ENCODE results near the gene PDS5B. TPM values are rescaled to one million over a fixed set of nuclear protein-coding genes. Genes with fewer than 3 reads are reported as not detected.
"Not testable (repeated sequence)": the region's sequence is repeated elsewhere in the genome, so short reads cannot be mapped to it uniquely, and the experiment has no call there.

Gene PDS5B
- polyA plus RNA-seq, 6 donors from 2014 or later = 38.8 to 50.4 (median 43.0) TPM

- Mint-ChIP-seq H3K36me3 (peaks cover 10 to 11% of the 10 kb centered on the region in 2 donors), H3K9me3 (peaks cover 5 to 33% (median 19%) of the 10 kb centered on the region in 7 donors)
- DNase-seq; ATAC-seq (ENCODE audit: low read depth in 2 of 2); H3K27ac Mint-ChIP-seq; H3K4me3 Mint-ChIP-seq; H3K4me1 Mint-ChIP-seq; H3K27me3 Mint-ChIP-seq: not testable (repeated sequence)
Measured at GRCh38 chr13:32575687-32576086, 10.6 kb upstream of the PDS5B start.

GRCh38 chr13:32577032-32577431 is 9.2 kb upstream of the PDS5B start:
- H3K4me1 Mint-ChIP-seq = no peaks in the 10 kb centered on the region
- DNase-seq = no peak
- peaks cover 5 to 33% (median 19%) of the 10 kb centered on the region in 7 donors for H3K9me3 Mint-ChIP-seq
- ATAC-seq (ENCODE audit: low read depth in 2 of 2) = no peak
- peaks cover 10 to 11% of the 10 kb centered on the region in 2 donors for H3K36me3 Mint-ChIP-seq
- no peak overlapping the region for H3K4me3 Mint-ChIP-seq
- H3K27me3 Mint-ChIP-seq = peaks cover 0 to 9% (median under 1%) of the 10 kb centered on the region in 3 donors
- no peak overlapping the region for H3K27ac Mint-ChIP-seq

- Mint-ChIP-seq H3K36me3 (peaks cover 10 to 11% of the 10 kb centered on the region in 2 donors), H3K27ac (no peak overlapping the region), H3K4me1 (peaks cover 0 to 9% (median 6%) of the 10 kb centered on the region in 3 donors), H3K9me3 (peaks cover 5 to 26% (median 17%) of the 10 kb centered on the region in 7 donors), H3K4me3 (no peak overlapping the region), H3K27me3 (peaks cover 0 to 11% (median 5%) of the 10 kb centered on the region in 3 donors)
- ATAC-seq (ENCODE audit: low read depth in 2 of 2) (no peak), DNase-seq (peak; percentile 12)
Measured at GRCh38 chr13:32581177-32581786, 5.0 kb upstream of the PDS5B start.

- Mint-ChIP-seq H3K9me3 (peaks cover 4 to 16% (median 11%) of the 10 kb centered on the region in 7 donors), H3K4me3 (no peak overlapping the region), H3K4me1 (peaks cover 0 to 10% (median 6%) of the 10 kb centered on the region in 3 donors), H3K27ac (no peak overlapping the region), H3K27me3 (peaks cover 0 to 11% (median 0%) of the 10 kb centered on the region in 3 donors), H3K36me3 (peaks cover 3 to 4% of the 10 kb centered on the region in 2 donors)
- no peak for ATAC-seq (ENCODE audit: low read depth in 2 of 2)
- DNase-seq = no peak
Measured at GRCh38 chr13:32582281-32582680, 4.0 kb upstream of the PDS5B start.

GRCh38 chr13:32582991-32583390 is 3.3 kb upstream of the PDS5B start:
- no peak for DNase-seq
- Mint-ChIP-seq H3K36me3 (no peaks in the 10 kb centered on the region), H3K4me3 (no peak overlapping the region), H3K4me1 (peaks cover 7 to 17% (median 13%) of the 10 kb centered on the region in 3 donors), H3K9me3 (peaks cover 2 to 12% (median 6%) of the 10 kb centered on the region in 7 donors), H3K27ac (no peak overlapping the region), H3K27me3 (peaks cover 0 to 11% (median 0%) of the 10 kb centered on the region in 3 donors)
- no peak for ATAC-seq (ENCODE audit: low read depth in 2 of 2)

GRCh38 chr13:32585550-32586079 is 637 bp upstream of the PDS5B start:
- H3K27ac Mint-ChIP-seq = peak overlapping the region; percentile 45 to 93 (median 70)
- H3K36me3 Mint-ChIP-seq = no peaks in the 10 kb centered on the region
- no peaks in the 10 kb centered on the region for H3K9me3 Mint-ChIP-seq
- ATAC-seq (ENCODE audit: low read depth in 2 of 2) (no peak), DNase-seq (peak; percentile 10)
- H3K4me3 Mint-ChIP-seq = peak overlapping the region; percentile 79 to 93 (median 90)
- H3K4me1 Mint-ChIP-seq = peaks cover 20 to 39% (median 35%) of the 10 kb centered on the region in 3 donors
- peaks cover 0 to 11% (median 0%) of the 10 kb centered on the region in 3 donors for H3K27me3 Mint-ChIP-seq

GRCh38 chr13:32587011-32587810 is 959 bp downstream of the PDS5B start:
- H3K4me3 Mint-ChIP-seq = peak overlapping the region; percentile 93 to 99 (median 96)
- no peaks in the 10 kb centered on the region for H3K36me3 Mint-ChIP-seq
- peaks cover 26 to 51% (median 46%) of the 10 kb centered on the region in 3 donors for H3K4me1 Mint-ChIP-seq
- peaks cover 0 to 9% (median 0%) of the 10 kb centered on the region in 3 donors for H3K27me3 Mint-ChIP-seq
- H3K9me3 Mint-ChIP-seq = no peaks in the 10 kb centered on the region
- H3K27ac Mint-ChIP-seq = peak overlapping the region; percentile 89 to 98 (median 96)
- ATAC-seq (ENCODE audit: low read depth in 2 of 2) (peak; percentile 16 to 29), DNase-seq (peak; percentile 58)

GRCh38 chr13:32587811-32588170 is 1.5 kb downstream of the PDS5B start:
- DNase-seq (no peak), ATAC-seq (ENCODE audit: low read depth in 2 of 2) (no peak)
- peak overlapping the region; percentile 93 to 99 (median 96) for H3K4me3 Mint-ChIP-seq
- H3K9me3 Mint-ChIP-seq = no peaks in the 10 kb centered on the region
- no peaks in the 10 kb centered on the region for H3K36me3 Mint-ChIP-seq
- peak overlapping the region; percentile 69 to 97 (median 95) for H3K27ac Mint-ChIP-seq
- peaks cover 0 to 6% (median 0%) of the 10 kb centered on the region in 3 donors for H3K27me3 Mint-ChIP-seq
- H3K4me1 Mint-ChIP-seq = peaks cover 32 to 56% (median 52%) of the 10 kb centered on the region in 3 donors

- Mint-ChIP-seq H3K9me3 (no peaks in the 10 kb centered on the region), H3K4me3 (peak overlapping the region in 6 of 8 donors; percentile 55 to 96 (median 86)), H3K36me3 (no peaks in the 10 kb centered on the region), H3K27ac (peak overlapping the region in 1 of 6 donors; percentile 72), H3K4me1 (peaks cover 39 to 66% (median 61%) of the 10 kb centered on the region in 3 donors), H3K27me3 (peaks cover 0 to 6% (median 0%) of the 10 kb centered on the region in 3 donors)
- no peak for ATAC-seq (ENCODE audit: low read depth in 2 of 2)
- DNase-seq = no peak
Measured at GRCh38 chr13:32588736-32589135, 2.5 kb downstream of the PDS5B start.

- H3K27me3 Mint-ChIP-seq = peaks cover 0 to 2% (median 0%) of the 10 kb centered on the region in 3 donors
- H3K9me3 Mint-ChIP-seq = no peaks in the 10 kb centered on the region
- H3K36me3 Mint-ChIP-seq = no peaks in the 10 kb centered on the region
- peak overlapping the region in 1 of 6 donors; percentile 44 for H3K27ac Mint-ChIP-seq
- H3K4me3 Mint-ChIP-seq = peak overlapping the region in 2 of 8 donors; percentile 35 to 96
- peaks cover 44 to 73% (median 67%) of the 10 kb centered on the region in 3 donors for H3K4me1 Mint-ChIP-seq
- ATAC-seq (ENCODE audit: low read depth in 2 of 2) (no peak), DNase-seq (no peak)
Measured at GRCh38 chr13:32589471-32589870, 3.2 kb downstream of the PDS5B start.

GRCh38 chr13:32590266-32590665 is 4.0 kb downstream of the PDS5B start:
- ATAC-seq (ENCODE audit: low read depth in 2 of 2) (no peak), DNase-seq (no peak)
- Mint-ChIP-seq H3K9me3 (no peaks in the 10 kb centered on the region), H3K27me3 (no peaks in the 10 kb centered on the region), H3K4me1 (peaks cover 51 to 81% (median 70%) of the 10 kb centered on the region in 3 donors), H3K4me3 (peak overlapping the region in 1 of 8 donors; percentile 22), H3K36me3 (no peaks in the 10 kb centered on the region), H3K27ac (peak overlapping the region in 2 of 6 donors; percentile 50 to 58)

GRCh38 chr13:32592082-32592481 is 5.8 kb downstream of the PDS5B start:
- no peak overlapping the region for H3K27ac Mint-ChIP-seq
- DNase-seq (no peak), ATAC-seq (ENCODE audit: low read depth in 2 of 2) (no peak)
- no peak overlapping the region for H3K4me3 Mint-ChIP-seq
- peaks cover 54 to 88% (median 76%) of the 10 kb centered on the region in 3 donors for H3K4me1 Mint-ChIP-seq
- H3K36me3 Mint-ChIP-seq = no peaks in the 10 kb centered on the region
- no peaks in the 10 kb centered on the region for H3K9me3 Mint-ChIP-seq
- H3K27me3 Mint-ChIP-seq = no peaks in the 10 kb centered on the region

GRCh38 chr13:32594157-32594738 is 8.0 kb downstream of the PDS5B start:
- Mint-ChIP-seq H3K4me1 (peaks cover 39 to 69% (median 60%) of the 10 kb centered on the region in 3 donors), H3K9me3 (peaks cover 0 to 3% (median 0%) of the 10 kb centered on the region in 7 donors)

More at GRCh38 chr13:32594157-32594738, 8.0 kb downstream of the PDS5B start:
- no peak overlapping the region for H3K27ac Mint-ChIP-seq
- H3K36me3 Mint-ChIP-seq = no peaks in the 10 kb centered on the region
- ATAC-seq (ENCODE audit: low read depth in 2 of 2) = no peak
- DNase-seq = no peak
- no peak overlapping the region for H3K4me3 Mint-ChIP-seq
- no peaks in the 10 kb centered on the region for H3K27me3 Mint-ChIP-seq

Measured in naive B cell (primary cell).